ENCODE data around the gene CASTOR2. TPM values are rescaled to one million over a fixed set of nuclear protein-coding genes. Genes with fewer than 3 reads are reported as not detected.
"Not testable (repeated sequence)": the region's sequence is repeated elsewhere in the genome, so short reads cannot be mapped to it uniquely, and the experiment has no call there.

Gene CASTOR2
- total and polyA plus RNA-seq, 2 of the 13 experiments (the other 11 are each of a cell fraction or from before 2014, with no cell fraction given) = 7.0 to 8.7 TPM

DNA sequence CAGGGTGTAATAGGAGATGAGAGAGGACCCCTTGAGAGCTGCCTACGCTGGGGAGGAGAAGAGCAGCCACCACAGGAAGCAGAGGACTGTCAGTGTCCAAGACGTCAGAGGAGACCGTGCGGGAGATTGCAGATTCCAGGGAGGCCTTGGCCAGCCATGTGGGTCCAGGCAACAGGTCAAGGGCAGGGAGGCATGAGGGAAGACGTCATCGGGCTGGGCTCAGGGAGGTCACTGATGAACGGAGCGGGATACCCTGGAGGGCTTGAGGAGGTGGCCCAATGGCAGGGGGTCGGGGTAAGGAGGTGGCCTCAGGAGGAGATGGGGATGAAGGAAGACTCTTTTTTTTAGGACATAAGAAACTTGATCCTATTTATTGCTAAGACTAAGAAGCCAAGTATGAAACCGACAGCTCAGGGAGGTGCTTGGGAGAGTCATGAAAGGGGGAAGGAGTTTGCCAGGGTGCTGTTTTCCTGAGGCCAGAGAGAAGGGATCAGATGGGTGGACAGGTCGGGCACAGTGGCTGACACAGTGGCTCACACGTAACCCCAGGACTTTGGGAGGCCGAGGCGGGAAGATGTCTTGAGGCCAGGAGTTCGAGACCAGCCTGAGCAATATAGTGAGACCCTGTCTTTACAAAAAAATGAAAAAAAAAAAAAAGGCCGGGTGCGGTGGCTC, 30.5 kb downstream of the CASTOR2 start:
- H3K4me2 ChIP-seq (ENCODE audit: low read depth, low read length); intact Hi-C loops (cut with micrococcal nuclease; ENCODE audit: unreplicated experiment); in situ Hi-C loops (cut with HindIII; ENCODE audit: extremely low pct_ligation_motif_present, low pct_unique_long_range_greater_than_20kb); H3K36me3 ChIP-seq (replicated peaks in 1 of 2; ENCODE audit: control insufficient read depth in 1 of 2, insufficient read depth in 2 of 2, low read length in 2 of 2); H2AFZ ChIP-seq (ENCODE audit: low read length); H3K79me2 ChIP-seq (ENCODE audit: insufficient read depth, low read length); H3K27ac ChIP-seq (ENCODE audit: extremely low read length, insufficient read depth, low read length); DNase-seq (ENCODE audit: low spot score); H3K4me3 ChIP-seq (replicated peaks in 1 of 3; ENCODE audit: insufficient read depth in 1 of 3, low read depth in 2 of 3, low read length in 3 of 3); CTCF ChIA-PET (ENCODE audit: low intra/inter-chr PET ratio, low total read pairs); H4K20me1 ChIP-seq (ENCODE audit: insufficient read depth, low read length); BruUV-seq (replicated peaks); H3K9me3 ChIP-seq (ENCODE audit: low read length); H3K9ac ChIP-seq (ENCODE audit: insufficient read depth, low read depth, low read length); POLR2A ChIA-PET; H3K27me3 ChIP-seq (ENCODE audit: control insufficient read depth in 1 of 2, insufficient read depth in 2 of 2, low read length in 2 of 2); FAIRE-seq: not testable (repeated sequence)
- ATAC-seq = 0 out of 3 replicates have a peak, but pooled peaks have one; percentile 3
- 91% methylated on average over 17 of the region's 17 CpGs for WGBS (ENCODE audit: low lambda C conversion rate)
- H3K4me1 ChIP-seq (ENCODE audit: insufficient read depth, low read length) = peaks cover 53% of the 10 kb centered on the region

DNA sequence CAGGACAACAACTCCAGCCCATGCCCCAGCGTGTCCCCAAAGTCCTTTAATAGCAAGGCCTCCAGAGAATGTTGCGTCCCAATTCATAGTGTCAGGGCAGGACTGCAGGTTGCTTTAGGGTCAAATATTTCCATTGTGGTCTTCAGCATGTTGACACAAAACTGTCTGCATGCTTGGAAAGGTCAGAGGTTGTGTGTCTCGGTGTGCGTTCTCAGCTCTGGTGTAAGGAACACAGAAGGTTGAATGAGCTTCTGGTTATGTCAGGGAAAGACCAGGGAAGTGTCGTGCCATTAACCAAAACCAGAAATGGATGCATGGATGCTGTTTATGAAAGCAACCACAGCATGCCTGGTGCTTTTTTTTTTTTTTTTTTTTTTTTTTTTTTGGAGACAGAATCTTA, 31.9 kb downstream of the CASTOR2 start:
- peak overlapping the region; percentile 49 for H3K4me2 ChIP-seq (ENCODE audit: low read depth, low read length)
- POLR2A ChIA-PET; BruUV-seq (replicated peaks); H3K9ac ChIP-seq (ENCODE audit: insufficient read depth, low read depth, low read length); intact Hi-C loops (cut with micrococcal nuclease; ENCODE audit: unreplicated experiment); CTCF ChIA-PET (ENCODE audit: low intra/inter-chr PET ratio, low total read pairs); H3K27me3 ChIP-seq (ENCODE audit: control insufficient read depth in 1 of 2, insufficient read depth in 2 of 2, low read length in 2 of 2); H3K79me2 ChIP-seq (ENCODE audit: insufficient read depth, low read length); H4K20me1 ChIP-seq (ENCODE audit: insufficient read depth, low read length); H3K9me3 ChIP-seq (ENCODE audit: low read length); H2AFZ ChIP-seq (ENCODE audit: low read length); in situ Hi-C loops (cut with HindIII; ENCODE audit: extremely low pct_ligation_motif_present, low pct_unique_long_range_greater_than_20kb); H3K36me3 ChIP-seq (replicated peaks in 1 of 2; ENCODE audit: control insufficient read depth in 1 of 2, insufficient read depth in 2 of 2, low read length in 2 of 2); TF ChIP-seq EP300 (CRISPR knock-in tag; IDR thresholded peaks at IDR 0.05; ENCODE audit: borderline replicate concordance): not testable (repeated sequence)
- peak overlapping the region in 1 of 3 experiments; percentile 18; a peak in 1 of 6 replicates for H3K4me3 ChIP-seq (replicated peaks in 1 of 3; ENCODE audit: insufficient read depth in 1 of 3, low read depth in 2 of 3, low read length in 3 of 3)
- FAIRE-seq (peak; percentile 99), ATAC-seq (peak; percentile 48), DNase-seq (ENCODE audit: low spot score) (peak; percentile 87)
- 10% methylated on average over 5 of the region's 5 CpGs for WGBS (ENCODE audit: low lambda C conversion rate)
- peaks cover 64% of the 10 kb centered on the region for H3K4me1 ChIP-seq (ENCODE audit: insufficient read depth, low read length)
- peak overlapping the region; percentile 44 for H3K27ac ChIP-seq (ENCODE audit: extremely low read length, insufficient read depth, low read length)
- TF ChIP-seq FOXA3 (CRISPR knock-in tag; IDR thresholded peaks at IDR 0.05) (peak; percentile 91), PHF21A (CRISPR knock-in tag; IDR thresholded peaks at IDR 0.05) (0 out of 2 replicates have a peak, but pooled peaks have one; percentile 41), HMG20B (CRISPR knock-in tag; conservative IDR thresholded peaks at IDR 0.05) (0 out of 2 replicates have a peak, but pooled peaks have one; percentile 55), SOX5 (CRISPR knock-in tag; IDR thresholded peaks at IDR 0.05; ENCODE audit: borderline replicate concordance) (peak; percentile 88), TGIF2 (CRISPR knock-in tag; IDR thresholded peaks at IDR 0.05) (0 out of 2 replicates have a peak, but pooled peaks have one; percentile 26), DPF2 (CRISPR knock-in tag; IDR thresholded peaks at IDR 0.05; ENCODE audit: borderline replicate concordance, low read depth) (0 out of 2 replicates have a peak, but pooled peaks have one; percentile 24), TBX3 (IDR thresholded peaks at IDR 0.05; ENCODE audit: borderline replicate concordance) (peak; percentile 34; the same call in 1 of the 2 replicates), GATAD2A (CRISPR knock-in tag; IDR thresholded peaks at IDR 0.05) (peak; percentile 76), EP300 (IDR thresholded peaks at IDR 0.05; ENCODE audit: low read depth in 2 of 2, low read length in 2 of 2) (peak in 1 of 2 experiments; percentile 30; a peak in 1 of 4 replicates), BCL6 (CRISPR knock-in tag; IDR thresholded peaks at IDR 0.05) (peak; percentile 79), NCOR1 (IDR thresholded peaks at IDR 0.05; ENCODE audit: borderline replicate concordance, low read length) (peak; percentile 25; the same call in 1 of the 2 replicates), SKI (IDR thresholded peaks at IDR 0.05; ENCODE audit: partially characterized antibody) (peak; percentile 92), RXRB (CRISPR knock-in tag; IDR thresholded peaks at IDR 0.05; ENCODE audit: borderline replicate concordance) (peak; percentile 75), NR2F1 (CRISPR knock-in tag; IDR thresholded peaks at IDR 0.05) (peak; percentile 84 to 93), THAP11 (CRISPR knock-in tag; IDR thresholded peaks at IDR 0.05) (peak; percentile 39; the same call in 1 of the 2 replicates), RARA (CRISPR knock-in tag; IDR thresholded peaks at IDR 0.05) (peak; percentile 96), TEAD3 (CRISPR knock-in tag; optimal IDR thresholded peaks at IDR 0.05; ENCODE audit: borderline replicate concordance) (peak; percentile 75)
- TF ChIP-seq, protein P1, sequence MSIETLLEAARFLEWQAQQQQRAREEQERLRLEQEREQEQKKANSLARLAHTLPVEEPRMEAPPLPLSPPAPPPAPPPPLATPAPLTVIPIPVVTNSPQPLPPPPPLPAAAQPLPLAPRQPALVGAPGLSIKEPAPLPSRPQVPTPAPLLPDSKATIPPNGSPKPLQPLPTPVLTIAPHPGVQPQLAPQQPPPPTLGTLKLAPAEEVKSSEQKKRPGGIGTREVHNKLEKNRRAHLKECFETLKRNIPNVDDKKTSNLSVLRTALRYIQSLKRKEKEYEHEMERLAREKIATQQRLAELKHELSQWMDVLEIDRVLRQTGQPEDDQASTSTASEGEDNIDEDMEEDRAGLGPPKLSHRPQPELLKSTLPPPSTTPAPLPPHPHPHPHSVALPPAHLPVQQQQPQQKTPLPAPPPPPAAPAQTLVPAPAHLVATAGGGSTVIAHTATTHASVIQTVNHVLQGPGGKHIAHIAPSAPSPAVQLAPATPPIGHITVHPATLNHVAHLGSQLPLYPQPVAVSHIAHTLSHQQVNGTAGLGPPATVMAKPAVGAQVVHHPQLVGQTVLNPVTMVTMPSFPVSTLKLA (IDR thresholded peaks at IDR 0.05) = 0 out of 2 replicates have a peak, but pooled peaks have one; percentile 31

Measured in HepG2 (cell line).